ENCODE results near the gene STEAP3. TPM values are rescaled to one million over a fixed set of nuclear protein-coding genes. Genes with fewer than 3 reads are reported as not detected.

The STEAP3 gene
- 10 to 100 TPM; 10.1 to 21.7 (median 10.6) TPM for total RNA-seq

- in situ Hi-C loops (cut with MboI; ENCODE audit: low sequenced_read_pairs in 4 of 4) (no loop called here), intact Hi-C loops (cut with DNase I; ENCODE audit: low total_unique reads) (loop anchor here (2.0 to 5.0 kb wide), 3 partner anchors 17 to 89 kb away; no protein-coding TSS in a partner anchor)
- peak; percentile 71 to 72 for ATAC-seq
- H3K27ac ChIP-seq: peak within 1 kb of the TSS; percentile 92 to 98 (median 96)
- H3K4me1 ChIP-seq: peaks cover 28 to 29% of the 10 kb centered on the region in 2 donors
- peak; percentile 62 to 81 for DNase-seq
- H3K36me3 ChIP-seq: no peaks in the 10 kb centered on the region
- peak within 1 kb of the TSS; percentile 77 to 88 (median 88) for H3K4me3 ChIP-seq
- no peaks in the 10 kb centered on the region for H3K9me3 ChIP-seq
- H3K27me3 ChIP-seq: no peaks in the 10 kb centered on the region
- TF ChIP-seq CTCF (IDR thresholded peaks at IDR 0.05 in 4 of 5, conservative IDR thresholded peaks at IDR 0.05 in 1 of 5): no peak
- TF ChIP-seq POLR2A (IDR thresholded peaks at IDR 0.05): peak; percentile 90 to 94
Observed at GRCh38 chr2:119223521-119224390, at the start of gene STEAP3. Gene STEAP3 (plus strand): TSS chr2:119223834. CDS start chr2:119231013, 7,179 bp downstream.

DNA sequence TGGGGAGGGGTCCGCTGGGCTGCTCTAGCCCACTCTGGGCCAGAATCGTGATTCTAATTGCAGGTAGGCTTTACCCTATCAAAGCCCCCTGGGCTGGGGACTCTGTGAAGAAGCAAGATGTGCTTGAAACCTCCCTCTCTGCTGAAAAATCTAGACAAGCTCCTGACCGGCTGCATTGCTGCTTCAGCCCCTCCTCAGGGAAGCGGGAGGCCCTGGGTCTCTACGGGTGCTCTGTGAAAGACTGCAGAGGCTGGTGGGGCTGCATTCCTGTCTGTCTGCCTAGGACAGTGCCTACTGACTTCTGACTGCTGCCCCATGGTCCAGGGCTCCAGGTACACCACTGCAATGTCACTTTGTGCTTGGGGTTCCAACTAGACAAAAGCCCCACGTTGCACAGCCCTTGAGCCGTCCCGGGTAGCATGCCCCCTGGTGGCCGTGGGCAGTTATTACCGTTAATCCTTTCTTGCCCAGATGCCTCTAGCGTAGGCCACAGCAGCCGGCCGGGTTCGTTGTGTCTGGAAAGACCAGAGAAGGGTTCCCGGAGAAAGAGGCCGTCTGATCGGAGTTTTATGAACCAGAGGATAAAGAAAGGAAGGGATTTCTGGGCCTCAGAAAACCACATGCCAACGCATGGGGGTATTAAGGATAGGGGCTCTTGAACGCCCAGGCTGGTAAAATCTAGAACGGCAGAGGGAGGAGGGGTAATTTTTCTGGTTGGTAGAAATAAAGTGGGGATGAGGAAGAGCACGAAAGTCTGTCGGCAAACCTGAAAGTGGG lies 49.2 kb upstream of the STEAP3 start:
- H3K27me3 ChIP-seq: no peaks in the 10 kb centered on the region
- no peak overlapping the region for H3K27ac ChIP-seq
- H3K4me3 ChIP-seq: no peak overlapping the region
- in situ Hi-C loops (cut with MboI; ENCODE audit: low sequenced_read_pairs in 4 of 4) (no loop called here), intact Hi-C loops (cut with DNase I; ENCODE audit: low total_unique reads) (loop anchor here (2.0 kb wide), 1 partner anchor 292 kb away; no protein-coding TSS in a partner anchor)
- H3K36me3 ChIP-seq: no peaks in the 10 kb centered on the region
- DNase-seq (no peak), ATAC-seq (peak in 1 of 2 donors; percentile 44)
- TF ChIP-seq CTCF (IDR thresholded peaks at IDR 0.05 in 4 of 5, conservative IDR thresholded peaks at IDR 0.05 in 1 of 5) (peak; percentile 38 to 67 (median 51)), POLR2A (IDR thresholded peaks at IDR 0.05) (no peak)
- H3K9me3 ChIP-seq: no peaks in the 10 kb centered on the region
- no peaks in the 10 kb centered on the region for H3K4me1 ChIP-seq

- ATAC-seq (no peak), DNase-seq (no peak)
- Histone ChIP-seq H3K27ac (no peak overlapping the region), H3K4me1 (no peaks in the 10 kb centered on the region), H3K9me3 (no peaks in the 10 kb centered on the region), H3K27me3 (no peaks in the 10 kb centered on the region), H3K36me3 (no peaks in the 10 kb centered on the region), H3K4me3 (no peak overlapping the region)
- intact Hi-C loops (cut with DNase I; ENCODE audit: low total_unique reads): loop anchor here (2.0 kb wide), 1 partner anchor 292 kb away; no protein-coding TSS in a partner anchor
- no peak for TF ChIP-seq CTCF (IDR thresholded peaks at IDR 0.05 in 4 of 5, conservative IDR thresholded peaks at IDR 0.05 in 1 of 5)
- no peak for TF ChIP-seq POLR2A (IDR thresholded peaks at IDR 0.05)
- in situ Hi-C loops (cut with MboI; ENCODE audit: low sequenced_read_pairs in 4 of 4): no loop called here
Observed at GRCh38 chr2:119174993-119175347, 48.7 kb upstream of the STEAP3 start.

- Histone ChIP-seq H3K4me3 (no peak overlapping the region), H3K9me3 (no peaks in the 10 kb centered on the region), H3K4me1 (no peaks in the 10 kb centered on the region), H3K27me3 (no peaks in the 10 kb centered on the region), H3K27ac (no peak overlapping the region), H3K36me3 (no peaks in the 10 kb centered on the region)
- in situ Hi-C loops (cut with MboI; ENCODE audit: low sequenced_read_pairs in 4 of 4) (no loop called here), intact Hi-C loops (cut with DNase I; ENCODE audit: low total_unique reads) (loop anchor here (2.0 kb wide), 1 partner anchor 293 kb away; no protein-coding TSS in a partner anchor)
- TF ChIP-seq POLR2A (IDR thresholded peaks at IDR 0.05): no peak
- no peak for ATAC-seq
- no peak for DNase-seq
Observed at GRCh38 chr2:119175517-119175916, 48.1 kb upstream of the STEAP3 start.
